Stimulated activated CD8-positive, alpha-beta memory T cell treated with anti-CD3 and anti-CD28 coated beads, Interleukin-4, amount 100 ng/mL, for 4 hours (primary cell): ENCODE measurements around the gene KIFC3.
"Not testable (repeated sequence)": the region's sequence is repeated elsewhere in the genome, so short reads cannot be mapped to it uniquely, and the experiment has no call there.

ENCODE experiments used
- DNase-seq, 2 donors: peaks; one replicate each; pipeline ENCODE4 v3.0.0-alpha.2; 2020; ENCODE audit warnings: low read depth in 2 of 2, low spot score in 1 of 2

The KIFC3 gene

DNA sequence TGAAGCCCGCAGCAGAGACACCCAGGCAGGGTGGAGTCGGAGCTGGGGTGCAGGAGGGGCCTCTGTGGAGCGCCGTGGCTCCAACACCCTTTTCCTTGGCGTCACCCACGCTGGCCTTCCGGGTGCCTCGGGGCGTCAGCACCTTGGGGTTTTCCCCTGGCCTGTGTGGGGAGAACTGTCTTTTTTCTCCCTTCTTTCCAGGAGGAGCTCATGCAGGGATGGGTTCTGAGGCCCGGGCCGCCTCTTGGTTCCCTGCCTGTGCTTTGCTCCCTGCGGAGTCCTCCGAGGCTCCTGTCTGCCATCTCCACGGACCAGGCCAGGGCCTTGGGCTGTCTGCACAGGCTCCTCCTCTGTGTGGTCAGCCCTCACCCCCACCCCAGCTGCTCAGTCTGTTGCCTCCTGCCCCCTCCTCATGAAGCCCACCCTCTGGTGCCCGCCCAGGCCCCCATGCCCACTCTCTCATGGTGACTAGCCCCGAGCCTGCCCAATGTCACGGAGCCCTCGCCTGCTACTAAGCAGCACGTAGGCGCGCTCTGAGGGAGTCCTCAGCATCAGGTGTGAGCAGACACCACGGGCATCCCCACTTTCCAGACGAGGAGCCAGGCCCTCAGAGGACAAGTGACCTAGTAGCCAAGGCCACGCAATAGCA is 61.7 kb downstream of the KIFC3 start:
- no peak for DNase-seq

DNA sequence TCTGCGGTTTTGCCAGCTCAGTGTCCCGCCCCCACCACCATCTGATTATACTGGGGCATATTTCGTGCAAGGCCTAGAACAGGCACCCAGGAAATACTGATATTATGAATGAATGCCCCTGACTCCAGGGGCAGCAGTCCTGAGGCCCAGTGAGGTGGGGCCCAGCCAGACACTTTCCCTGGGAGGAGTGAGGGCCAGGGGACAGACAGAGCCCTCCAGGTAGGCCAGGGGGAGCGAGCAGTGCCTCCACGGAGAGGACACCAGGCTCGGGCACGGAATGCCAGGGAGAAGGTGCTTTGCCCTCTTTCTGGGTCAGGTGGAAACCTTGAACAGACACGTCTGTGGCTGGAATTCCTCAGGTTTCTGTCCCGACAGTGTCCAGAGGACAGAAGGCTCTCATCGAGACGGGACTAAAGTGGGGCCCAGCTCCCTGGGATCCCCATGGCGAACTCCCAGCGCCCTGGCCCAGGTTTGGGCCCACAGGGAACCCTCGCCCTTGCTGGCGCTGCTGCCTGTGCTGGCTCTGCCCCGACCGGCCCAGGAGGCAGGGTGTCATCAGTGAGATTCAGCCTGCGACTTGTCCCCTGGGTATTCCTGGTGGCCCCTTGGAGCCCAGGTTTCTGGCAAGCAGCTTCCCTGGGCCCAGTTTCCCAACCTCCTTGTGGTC is 62.4 kb downstream of the KIFC3 start:
- DNase-seq = no peak

DNA sequence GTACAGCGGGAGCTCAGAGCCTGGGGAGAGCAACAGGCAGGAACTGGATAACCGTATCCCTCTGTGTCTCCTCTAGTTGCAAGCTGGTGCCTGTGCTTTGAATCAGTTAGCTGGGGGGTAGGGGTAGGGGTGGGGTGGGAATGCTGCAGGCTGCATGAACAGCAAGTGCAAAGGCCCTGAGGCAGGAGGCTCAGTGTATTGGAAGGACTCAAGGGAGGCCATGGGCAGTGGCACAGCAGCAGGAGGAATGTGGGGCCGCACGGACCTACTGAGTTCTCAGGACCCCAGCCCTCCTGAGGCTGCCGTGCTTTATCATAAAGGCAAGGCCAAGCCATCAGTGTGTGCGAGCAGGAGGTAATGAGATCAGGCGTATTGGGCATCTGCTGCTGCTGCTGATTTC is 63.4 kb downstream of the KIFC3 start:
- no peak for DNase-seq

DNA sequence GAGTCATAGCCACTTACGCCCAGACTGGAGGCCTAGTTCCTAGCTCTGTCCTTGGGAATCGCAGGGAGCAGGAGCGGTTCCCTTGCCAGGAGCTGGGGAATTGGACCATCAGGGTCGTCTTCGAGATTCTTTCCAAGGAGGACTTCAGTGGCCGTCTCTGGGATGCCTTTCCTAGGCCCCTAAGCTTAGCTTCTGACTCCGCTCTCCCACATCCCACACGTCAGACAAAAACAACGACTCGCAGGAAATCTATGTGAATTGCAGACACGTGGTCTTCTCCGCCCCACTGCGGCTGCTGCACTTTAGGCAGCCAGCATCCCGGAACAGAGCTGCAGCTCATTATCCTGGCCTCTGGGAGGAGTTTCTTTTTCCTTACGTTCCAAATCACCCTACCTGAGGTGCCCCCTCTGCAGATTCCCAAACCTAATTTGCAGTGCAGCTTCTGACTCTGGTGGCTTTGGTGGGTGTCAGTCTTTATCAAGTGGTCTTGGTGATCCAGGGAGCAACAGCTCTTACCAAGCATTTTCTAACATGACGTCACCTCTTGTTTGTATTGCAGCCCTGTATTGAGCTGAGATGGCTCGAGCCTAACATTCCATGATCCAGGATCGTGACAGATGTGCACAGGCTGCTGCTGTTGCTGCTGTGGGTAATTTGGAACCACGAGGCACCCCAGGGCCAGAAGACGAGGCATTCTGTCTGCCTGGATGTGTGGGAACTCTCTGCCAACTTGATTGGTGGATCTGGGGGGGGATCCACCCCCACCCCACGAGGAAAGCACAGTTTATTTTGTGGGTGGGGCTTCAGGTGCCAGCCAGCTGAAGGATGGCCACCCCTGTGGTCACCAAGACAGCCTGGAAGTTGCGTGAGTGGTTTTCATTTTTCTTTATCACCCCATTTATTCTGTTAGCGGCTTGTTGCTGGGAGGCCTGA is 65.6 kb downstream of the KIFC3 start:
- DNase-seq = no peak

DNA sequence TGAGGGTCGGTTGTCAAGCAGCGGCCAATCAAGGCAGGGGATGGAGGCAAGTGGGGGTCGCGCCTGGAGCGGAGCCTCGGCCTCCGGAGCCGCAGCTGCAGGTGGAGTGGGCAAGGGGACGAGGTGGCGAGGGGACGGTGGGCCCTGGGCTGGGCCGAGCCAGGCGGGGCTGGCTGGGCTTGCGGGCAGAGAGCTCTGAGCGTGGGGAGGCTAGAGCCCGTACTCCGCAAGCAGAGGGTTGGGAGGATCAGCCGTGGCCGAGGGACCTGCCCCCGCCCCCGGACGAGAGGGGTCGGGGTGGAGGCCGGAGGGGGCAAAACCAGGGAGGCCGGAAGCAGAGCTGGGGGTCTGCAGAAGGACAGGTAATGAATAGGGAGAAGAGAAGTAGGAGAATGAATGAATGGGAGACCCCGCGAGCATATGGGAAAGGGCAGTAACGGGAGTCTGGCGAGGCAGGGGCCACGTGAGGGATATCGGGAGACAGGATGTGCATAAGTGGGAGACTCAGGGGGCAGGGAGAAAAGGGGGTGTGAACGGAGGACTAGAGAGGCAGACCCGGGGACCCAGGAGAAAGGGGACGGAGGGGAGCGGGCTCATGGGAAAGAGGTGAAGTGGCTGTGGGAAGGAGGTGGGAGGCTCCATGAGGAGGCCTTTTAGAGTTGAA is 66.4 kb downstream of the KIFC3 start, which contains the start of gene KATNB1:
Gene KATNB1, plus strand, starts transcription at position 16 of the 664 bp plus-strand sequence. CDS start 1,474 bp downstream, outside the sequence.
- DNase-seq = no peak

GRCh38 chr16:57734925-57735754 is 67.2 kb downstream of the KIFC3 start:
- DNase-seq = peak; percentile 91 to 97

DNA sequence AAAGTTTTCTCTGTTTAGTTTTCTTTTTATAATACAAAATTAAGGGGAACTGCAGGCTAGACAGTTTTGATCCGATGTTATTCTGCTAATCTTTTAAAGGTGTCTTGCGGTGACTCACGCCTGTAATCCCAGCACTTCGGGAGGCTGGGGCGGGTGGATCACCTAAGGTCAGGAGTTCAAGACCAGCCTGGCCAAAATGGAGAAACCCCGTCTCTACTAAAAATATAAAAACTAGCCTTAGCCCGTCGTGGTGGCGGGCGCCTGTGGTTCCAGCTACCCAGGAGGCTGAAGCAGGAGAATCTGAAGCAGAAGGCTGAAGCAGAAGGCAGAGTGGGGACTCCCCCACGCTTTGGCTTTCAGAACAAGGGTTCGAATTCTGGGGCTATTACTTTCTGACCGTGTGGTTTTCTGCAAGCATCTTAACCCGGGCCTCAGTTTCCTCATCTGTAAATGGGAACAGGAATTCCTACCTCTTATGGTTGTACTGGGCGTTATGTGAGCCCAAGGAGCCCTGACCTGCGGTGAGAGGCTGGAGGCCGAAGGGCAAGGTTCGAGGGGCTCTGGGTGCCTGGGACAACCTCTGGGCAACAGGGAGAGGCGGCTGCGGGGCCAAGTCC is 67.9 kb downstream of the KIFC3 start:
- DNase-seq = no peak

- DNase-seq = no peak
Measured at GRCh38 chr16:57732714-57733113, 69.6 kb downstream of the KIFC3 start.

GRCh38 chr16:57732037-57732436 is 70.3 kb downstream of the KIFC3 start:
- DNase-seq = no peak

- DNase-seq = no peak
Measured at GRCh38 chr16:57730771-57731730, 71.2 kb downstream of the KIFC3 start.

GRCh38 chr16:57729852-57730251 is 72.4 kb downstream of the KIFC3 start:
- DNase-seq = not testable (repeated sequence)

DNA sequence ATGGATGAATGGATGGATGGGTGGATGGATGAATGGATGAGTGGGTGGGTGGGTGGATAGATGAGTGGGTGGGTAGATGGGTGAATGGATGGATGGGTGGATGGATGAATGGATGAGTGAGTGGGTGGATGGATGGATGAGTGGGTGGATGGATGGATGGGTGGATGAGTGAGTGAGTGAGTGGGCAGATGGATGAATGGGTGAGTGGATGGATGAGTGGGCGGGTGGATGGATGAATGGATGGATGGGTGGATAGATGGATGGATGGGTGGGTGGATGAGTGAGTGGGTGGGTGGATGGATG is 73.2 kb downstream of the KIFC3 start:
- DNase-seq = no peak

GRCh38 chr16:57728336-57729181 is 73.7 kb downstream of the KIFC3 start:
- no peak for DNase-seq

DNA sequence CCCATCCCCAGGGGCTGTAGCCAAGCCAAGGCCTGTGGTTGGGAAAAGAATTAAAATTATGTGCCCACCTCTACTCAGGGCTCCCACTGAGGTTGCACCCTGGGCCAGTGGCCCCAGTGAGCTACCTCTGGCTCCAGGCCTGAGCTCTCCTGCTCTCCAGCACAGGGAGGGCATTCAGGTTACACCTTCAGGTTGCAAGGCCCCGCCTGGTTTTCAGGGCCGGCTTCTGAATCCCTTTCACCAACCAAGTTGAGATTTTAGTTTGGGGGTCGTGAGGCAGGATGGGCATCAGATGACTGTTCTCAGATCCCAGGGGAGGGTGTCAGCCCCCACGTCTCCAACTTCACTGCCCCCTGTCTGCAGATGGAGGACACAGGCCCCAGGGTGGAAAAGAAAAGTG is 74.7 kb downstream of the KIFC3 start:
- no peak for DNase-seq

DNA sequence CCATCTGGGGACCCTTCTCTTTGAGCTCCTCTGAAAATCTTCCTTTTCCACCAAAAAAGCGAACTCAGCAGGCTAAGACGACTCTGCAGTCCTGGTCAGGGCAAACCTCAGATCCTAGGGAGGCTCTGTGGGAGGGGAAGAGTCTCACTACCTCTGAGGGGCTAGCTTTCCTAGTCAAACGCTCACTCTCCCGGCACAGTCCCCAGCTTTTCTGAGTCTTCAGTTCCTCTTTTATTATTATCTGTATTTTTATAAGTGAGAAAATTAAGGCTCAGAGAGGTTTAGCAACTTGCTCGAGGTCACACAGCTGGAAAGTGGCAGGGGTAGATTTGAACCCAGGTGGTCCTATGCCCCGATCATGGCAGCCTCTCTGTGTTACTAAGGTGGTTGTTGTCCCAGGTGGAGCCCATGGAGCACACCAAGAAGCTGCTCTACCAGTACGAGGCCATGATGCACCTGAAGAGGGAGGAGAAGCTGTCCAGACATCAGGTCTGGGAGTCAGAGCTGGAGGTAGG is 75.8 kb downstream of the KIFC3 start:
- no peak for DNase-seq

DNA sequence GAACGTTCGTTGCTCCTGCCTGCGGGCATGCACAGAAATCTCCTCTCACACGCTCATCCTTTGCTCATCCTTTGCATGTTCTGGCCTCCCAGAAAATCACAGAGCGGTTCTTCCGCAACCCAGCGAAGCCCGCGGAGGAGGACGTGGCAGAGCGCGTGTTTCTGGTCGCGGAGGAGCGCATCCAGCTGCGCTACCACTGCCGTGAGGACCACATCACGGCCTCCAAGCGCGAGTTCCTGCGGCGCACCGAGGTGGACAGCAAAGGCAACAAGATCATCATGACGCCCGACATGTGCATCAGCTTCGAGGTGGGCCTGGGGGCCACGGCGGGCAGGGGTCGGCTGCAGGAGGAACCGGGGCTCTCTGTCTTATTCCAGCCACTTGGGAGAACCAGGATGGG is 76.3 kb downstream of the KIFC3 start:
- no peak for DNase-seq

DNA sequence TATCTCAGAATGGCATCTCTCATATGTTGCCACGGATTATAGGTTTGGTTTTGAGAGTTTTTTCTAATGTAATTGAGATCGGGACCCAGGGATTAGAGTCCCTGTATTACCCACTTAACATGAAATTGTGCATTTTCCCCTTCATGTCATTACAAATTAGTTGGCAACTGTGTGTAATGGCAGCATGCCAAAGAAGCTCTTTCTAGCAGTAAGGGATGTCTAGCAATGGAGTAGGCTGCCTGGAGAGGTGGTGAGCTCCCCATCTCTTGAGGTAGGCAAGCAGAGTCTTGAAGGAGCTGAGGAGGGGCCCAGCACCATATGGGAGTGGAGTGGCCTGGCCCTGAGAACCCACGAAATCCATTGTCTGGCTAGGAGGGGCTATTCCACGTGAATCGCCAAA is 76.7 kb downstream of the KIFC3 start:
- no peak for DNase-seq

- no peak for DNase-seq
Measured at GRCh38 chr16:57725151-57725550, 77.1 kb downstream of the KIFC3 start.
